H1 (cell line): ENCODE data around the gene GCGR. TPM values are rescaled to one million over a fixed set of nuclear protein-coding genes. Genes with fewer than 3 reads are reported as not detected.

Source experiments
- BCL11A ChIP-seq, 2 experiments: IDR thresholded peaks; one replicate each; pipeline ENCODE4 v1.6.1; 2011; ENCODE audit warnings: low read depth in 2 of 2, low read length in 2 of 2, mild to moderate bottlenecking in 2 of 2
- CBX8 ChIP-seq: fragments of 300-800, 300-1000 bp; sonication (generic); IDR thresholded peaks from 2 replicates; pipeline ENCODE4 v1.7.1; 2016; ENCODE audit warnings: low read depth, low read length, borderline replicate concordance
- CHD2 ChIP-seq: IDR thresholded peaks from 2 replicates; pipeline ENCODE4 v1.6.1; 2012; ENCODE audit warnings: low read length, improper control_type of control experiment
- CHD7 ChIP-seq: fragments of 300-600 bp; sonication (generic); IDR thresholded peaks from 2 replicates; pipeline ENCODE4 v1.7.1; 2012; ENCODE audit warnings: low read length, moderate library complexity, mild to moderate bottlenecking, inconsistent platforms; ENCODE audit not compliant: insufficient replicate concordance
- JUN ChIP-seq: IDR thresholded peaks from 2 replicates; pipeline ENCODE4 v1.6.1; 2011; ENCODE audit warnings: low read depth, mild to moderate bottlenecking, improper control_type of control experiment, low read length
- KDM1A ChIP-seq: fragments of 200-600, 300-600 bp; sonication (generic); IDR thresholded peaks from 2 replicates; pipeline ENCODE4 v1.7.1; 2016; ENCODE audit warnings: mild to moderate bottlenecking, low read length, borderline replicate concordance
- PHF8 ChIP-seq: fragments of 200-600 bp; sonication (generic); conservative IDR thresholded peaks from 2 replicates; pipeline ENCODE4 v1.7.1; 2012; ENCODE audit warnings: low read depth, mild to moderate bottlenecking, inconsistent platforms, low read length, moderate library complexity
- POU5F1 ChIP-seq: IDR thresholded peaks from 2 replicates; pipeline ENCODE4 v1.6.1; 2011; ENCODE audit warnings: low read depth, mild to moderate bottlenecking, low read length, moderate library complexity
- RBBP5 ChIP-seq: IDR thresholded peaks from 2 replicates; pipeline ENCODE4 v1.7.1; 2012; ENCODE audit warnings: low read depth, mild to moderate bottlenecking, inconsistent platforms, low read length, moderate library complexity, borderline replicate concordance
- RFX5 ChIP-seq: IDR thresholded peaks from 2 replicates; pipeline ENCODE4 v1.6.1; 2011; ENCODE audit warnings: low read depth, low read length, improper control_type of control experiment, borderline replicate concordance
- RXRA ChIP-seq: IDR thresholded peaks from 2 replicates; pipeline ENCODE4 v1.6.1; 2011; ENCODE audit warnings: low read depth, mild to moderate bottlenecking, low read length, moderate library complexity; ENCODE audit not compliant: insufficient read depth
- polyA plus RNA-seq, 7 experiments: library from polyadenylated mRNA; depleted of rRNA in 3 of 7; stranded (reverse) in 5 of 7; unstranded in 2 of 7; fragments of >200 nt in 5 of 7; fragments of 200-250 nt in 2 of 7; gene quantifications; 1 replicate in 5 of 7; 2 replicates in 1 of 7; 4 replicates in 1 of 7; pipeline versions ENCODE4 v1.2.1 to v1.2.3, GENCODE V29; 2011 to 2013; ENCODE audit warnings: missing spikeins in 2 of 7, mixed read lengths in 2 of 7
- total RNA-seq: library from RNA; stranded (reverse); fragmentation: NEBNext Ultra II Directional; extraction: Animal tissue kit (Norgen Biotek cat#: 25700); gene quantifications from 2 replicates; pipeline ENCODE4 v1.2.1, GENCODE V29; 2021

The GCGR gene
- total and polyA plus RNA-seq, 2 of the 8 experiments (the other 6 are each of a cell fraction or from before 2014, with no cell fraction given): 0.44 to 0.56 TPM

- TF ChIP-seq CHD7 (no peak), RFX5 (no peak), BCL11A (IDR thresholded peaks at IDR 0.05; ENCODE audit: low read depth in 2 of 2, low read length in 2 of 2) (no peak), CBX8 (no peak), JUN (no peak), KDM1A (no peak), RBBP5 (no peak), CHD2 (no peak), PHF8 (no peak), POU5F1 (no peak), RXRA (no peak)
These were observed 2.6 kb upstream of the GCGR start (continued) for GRCh38 chr17:81801327-81801726.
